ENCODE results near the gene PTP4A1. TPM values are rescaled to one million over a fixed set of nuclear protein-coding genes. Genes with fewer than 3 reads are reported as not detected.
A peak's percentile ranks its signal among the peaks of the same experiment; 100 is the strongest.

Gene PTP4A1
- total and polyA plus RNA-seq, 2 of the 13 experiments (the other 11 are each of a cell fraction or from before 2014, with no cell fraction given), result 141 to 376 TPM

DNA sequence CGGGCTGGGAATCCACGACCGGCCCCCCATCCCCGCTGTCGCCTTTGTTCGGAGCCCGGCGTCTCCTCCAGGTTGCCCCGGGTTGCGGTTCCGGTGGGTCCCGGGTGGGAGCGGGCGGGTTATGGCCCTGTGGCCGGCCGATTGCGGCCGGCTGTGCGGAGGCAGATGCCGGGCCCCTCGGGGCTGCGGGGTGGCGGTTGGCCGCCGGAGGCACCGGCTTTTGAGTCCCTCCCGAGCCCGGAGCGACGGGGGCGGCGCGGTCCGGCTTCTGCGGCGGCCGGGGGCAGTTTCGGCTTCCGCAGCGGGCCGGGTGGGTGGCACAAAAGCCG is 431 bp downstream of the PTP4A1 start (continued):
- TF ChIP-seq, protein P1, sequence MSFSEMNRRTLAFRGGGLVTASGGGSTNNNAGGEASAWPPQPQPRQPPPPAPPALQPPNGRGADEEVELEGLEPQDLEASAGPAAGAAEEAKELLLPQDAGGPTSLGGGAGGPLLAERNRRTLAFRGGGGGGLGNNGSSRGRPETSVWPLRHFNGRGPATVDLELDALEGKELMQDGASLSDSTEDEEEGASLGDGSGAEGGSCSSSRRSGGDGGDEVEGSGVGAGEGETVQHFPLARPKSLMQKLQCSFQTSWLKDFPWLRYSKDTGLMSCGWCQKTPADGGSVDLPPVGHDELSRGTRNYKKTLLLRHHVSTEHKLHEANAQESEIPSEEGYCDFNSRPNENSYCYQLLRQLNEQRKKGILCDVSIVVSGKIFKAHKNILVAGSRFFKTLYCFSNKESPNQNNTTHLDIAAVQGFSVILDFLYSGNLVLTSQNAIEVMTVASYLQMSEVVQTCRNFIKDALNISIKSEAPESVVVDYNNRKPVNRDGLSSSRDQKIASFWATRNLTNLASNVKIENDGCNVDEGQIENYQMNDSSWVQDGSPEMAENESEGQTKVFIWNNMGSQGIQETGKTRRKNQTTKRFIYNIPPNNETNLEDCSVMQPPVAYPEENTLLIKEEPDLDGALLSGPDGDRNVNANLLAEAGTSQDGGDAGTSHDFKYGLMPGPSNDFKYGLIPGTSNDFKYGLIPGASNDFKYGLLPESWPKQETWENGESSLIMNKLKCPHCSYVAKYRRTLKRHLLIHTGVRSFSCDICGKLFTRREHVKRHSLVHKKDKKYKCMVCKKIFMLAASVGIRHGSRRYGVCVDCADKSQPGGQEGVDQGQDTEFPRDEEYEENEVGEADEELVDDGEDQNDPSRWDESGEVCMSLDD (CRISPR knock-in tag; IDR thresholded peaks at IDR 0.05; ENCODE audit: borderline replicate concordance), result no peak
- TF ChIP-seq, protein P2, sequence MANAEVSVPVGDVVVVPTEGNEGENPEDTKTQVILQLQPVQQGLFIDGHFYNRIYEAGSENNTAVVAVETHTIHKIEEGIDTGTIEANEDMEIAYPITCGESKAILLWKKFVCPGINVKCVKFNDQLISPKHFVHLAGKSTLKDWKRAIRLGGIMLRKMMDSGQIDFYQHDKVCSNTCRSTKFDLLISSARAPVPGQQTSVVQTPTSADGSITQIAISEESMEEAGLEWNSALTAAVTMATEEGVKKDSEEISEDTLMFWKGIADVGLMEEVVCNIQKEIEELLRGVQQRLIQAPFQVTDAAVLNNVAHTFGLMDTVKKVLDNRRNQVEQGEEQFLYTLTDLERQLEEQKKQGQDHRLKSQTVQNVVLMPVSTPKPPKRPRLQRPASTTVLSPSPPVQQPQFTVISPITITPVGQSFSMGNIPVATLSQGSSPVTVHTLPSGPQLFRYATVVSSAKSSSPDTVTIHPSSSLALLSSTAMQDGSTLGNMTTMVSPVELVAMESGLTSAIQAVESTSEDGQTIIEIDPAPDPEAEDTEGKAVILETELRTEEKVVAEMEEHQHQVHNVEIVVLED (CRISPR knock-in tag; IDR thresholded peaks at IDR 0.05; ENCODE audit: borderline replicate concordance), result no peak
- TF ChIP-seq, protein P3, sequence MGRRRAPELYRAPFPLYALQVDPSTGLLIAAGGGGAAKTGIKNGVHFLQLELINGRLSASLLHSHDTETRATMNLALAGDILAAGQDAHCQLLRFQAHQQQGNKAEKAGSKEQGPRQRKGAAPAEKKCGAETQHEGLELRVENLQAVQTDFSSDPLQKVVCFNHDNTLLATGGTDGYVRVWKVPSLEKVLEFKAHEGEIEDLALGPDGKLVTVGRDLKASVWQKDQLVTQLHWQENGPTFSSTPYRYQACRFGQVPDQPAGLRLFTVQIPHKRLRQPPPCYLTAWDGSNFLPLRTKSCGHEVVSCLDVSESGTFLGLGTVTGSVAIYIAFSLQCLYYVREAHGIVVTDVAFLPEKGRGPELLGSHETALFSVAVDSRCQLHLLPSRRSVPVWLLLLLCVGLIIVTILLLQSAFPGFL (CRISPR knock-in tag; IDR thresholded peaks at IDR 0.05), result 0 out of 2 replicates have a peak, but pooled peaks have one; percentile 9
- TF ChIP-seq SIN3A (IDR thresholded peaks at IDR 0.05; ENCODE audit: borderline replicate concordance, low read depth, low read length) (no peak), ISX (CRISPR knock-in tag; conservative IDR thresholded peaks at IDR 0.05) (0 out of 2 replicates have a peak, but pooled peaks have one; percentile 53), KAT2B (IDR thresholded peaks at IDR 0.05; ENCODE audit: borderline replicate concordance, low read depth, low read length) (no peak)
- TF ChIP-seq, protein P4, sequence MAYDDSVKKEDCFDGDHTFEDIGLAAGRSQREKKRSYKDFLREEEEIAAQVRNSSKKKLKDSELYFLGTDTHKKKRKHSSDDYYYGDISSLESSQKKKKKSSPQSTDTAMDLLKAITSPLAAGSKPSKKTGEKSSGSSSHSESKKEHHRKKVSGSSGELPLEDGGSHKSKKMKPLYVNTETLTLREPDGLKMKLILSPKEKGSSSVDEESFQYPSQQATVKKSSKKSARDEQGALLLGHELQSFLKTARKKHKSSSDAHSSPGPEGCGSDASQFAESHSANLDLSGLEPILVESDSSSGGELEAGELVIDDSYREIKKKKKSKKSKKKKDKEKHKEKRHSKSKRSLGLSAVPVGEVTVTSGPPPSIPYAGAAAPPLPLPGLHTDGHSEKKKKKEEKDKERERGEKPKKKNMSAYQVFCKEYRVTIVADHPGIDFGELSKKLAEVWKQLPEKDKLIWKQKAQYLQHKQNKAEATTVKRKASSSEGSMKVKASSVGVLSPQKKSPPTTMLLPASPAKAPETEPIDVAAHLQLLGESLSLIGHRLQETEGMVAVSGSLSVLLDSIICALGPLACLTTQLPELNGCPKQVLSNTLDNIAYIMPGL (CRISPR knock-in tag; IDR thresholded peaks at IDR 0.05; ENCODE audit: borderline replicate concordance in 1 of 2, low read depth in 1 of 2), result 0 out of 4 replicates have a peak, but pooled peaks of 1 of the 2 experiments have one; percentile 23
